HG03354 (cell line): ENCODE measurements around the gene VSIG10.

Source experiments
- ATAC-seq: cut with Tn5 transposase; IDR thresholded peaks from one replicate; pipeline ENCODE4 v1.9.1; 2021; ENCODE audit warnings: mild to moderate bottlenecking; ENCODE audit not compliant: unreplicated experiment, poor library complexity, severe bottlenecking

The VSIG10 gene

GRCh38 chr12:118061873-118062843 is 41.7 kb downstream of the VSIG10 start:
- no peak for ATAC-seq

GRCh38 chr12:118061011-118061872 is 42.6 kb downstream of the VSIG10 start, which contains the start of gene WSB2:
WSB2 (minus strand) TSS chr12:118061179; CDS start chr12:118061048, 131 bp downstream.
- peak; percentile 45 for ATAC-seq

- ATAC-seq = peak; percentile 43
Measured at GRCh38 chr12:118060301-118061010, 43.4 kb downstream of the VSIG10 start.

GRCh38 chr12:118059341-118060191 is 44.2 kb downstream of the VSIG10 start:
- ATAC-seq = no peak

- no peak for ATAC-seq
Measured at GRCh38 chr12:118058881-118059280, 44.9 kb downstream of the VSIG10 start.

GRCh38 chr12:118058227-118058626 is 45.6 kb downstream of the VSIG10 start:
- no peak for ATAC-seq

GRCh38 chr12:118055865-118056773 is 47.7 kb downstream of the VSIG10 start:
- no peak for ATAC-seq

GRCh38 chr12:118055144-118055557 is 48.7 kb downstream of the VSIG10 start:
- peak; percentile 87 for ATAC-seq

GRCh38 chr12:118053071-118053985 is 50.5 kb downstream of the VSIG10 start:
- ATAC-seq = no peak

- no peak for ATAC-seq
Measured at GRCh38 chr12:118052324-118053070, 51.3 kb downstream of the VSIG10 start.

GRCh38 chr12:118050972-118051910 is 52.6 kb downstream of the VSIG10 start:
- no peak for ATAC-seq

- ATAC-seq = no peak
Measured at GRCh38 chr12:118046430-118046829, 57.4 kb downstream of the VSIG10 start.

GRCh38 chr12:118044577-118044976 is 59.2 kb downstream of the VSIG10 start:
- ATAC-seq = no peak

- no peak for ATAC-seq
Measured at GRCh38 chr12:118044075-118044474, 59.7 kb downstream of the VSIG10 start.

GRCh38 chr12:118042091-118042490 is 61.7 kb downstream of the VSIG10 start:
- ATAC-seq = no peak
